SU-DHL-6 (cell line): ENCODE results near the gene NDUFV1.
"Not testable (repeated sequence)": the region's sequence is repeated elsewhere in the genome, so short reads cannot be mapped to it uniquely, and the experiment has no call there.

ENCODE experiments used
- H2AFZ ChIP-seq: fragments of 200-600 bp; sonication (generic); 2 replicates; pipeline ENCODE4 v1.6.1; 2014; ENCODE audit warnings: low read depth, mild to moderate bottlenecking, moderate library complexity, mixed read lengths, antibody characterized with exemption, low read length; ENCODE audit not compliant: severe bottlenecking
- H3F3A ChIP-seq: fragments of 200-600 bp; shearing (Covaris generic); 2 replicates; pipeline ENCODE4 v1.6.0; 2016; ENCODE audit warnings: antibody characterized with exemption, mild to moderate bottlenecking; ENCODE audit not compliant: insufficient read depth
- H3K27ac ChIP-seq: fragments of 200-600 bp; sonication (generic); 2 replicates; pipeline ENCODE4 v1.5.1; 2016; ENCODE audit warnings: low read depth, mild to moderate bottlenecking, low read length, moderate library complexity, mixed read lengths
- H3K27me3 ChIP-seq: fragments of 200-600 bp; sonication (generic), shearing (Covaris generic); 2 replicates; pipeline ENCODE4 v1.6.0; 2014; ENCODE audit warnings: mild to moderate bottlenecking, low read length
- H3K36me3 ChIP-seq: fragments of 200-600 bp; sonication (generic); 2 replicates; pipeline ENCODE4 v1.6.1; 2014; ENCODE audit warnings: mild to moderate bottlenecking, low read length, mixed read lengths
- H3K4me2 ChIP-seq: fragments of 300-600, 200-600 bp; shearing (Covaris generic), sonication (generic); 2 replicates; pipeline ENCODE4 v1.6.0; 2014; ENCODE audit warnings: low read length, low read depth, mild to moderate bottlenecking; ENCODE audit not compliant: poor library complexity, severe bottlenecking
- H3K4me3 ChIP-seq: fragments of 200-600 bp; sonication (generic); 2 replicates; pipeline ENCODE4 v1.5.1; 2014; ENCODE audit warnings: antibody characterized with exemption, low read length, mild to moderate bottlenecking, mixed read lengths; ENCODE audit not compliant: insufficient read depth, poor library complexity, severe bottlenecking
- H3K79me2 ChIP-seq: fragments of 200-600 bp; sonication (generic); 2 replicates; pipeline ENCODE4 v1.6.1; 2014; ENCODE audit warnings: mild to moderate bottlenecking, low read length, moderate library complexity; ENCODE audit not compliant: insufficient read depth
- H3K9ac ChIP-seq: fragments of 200-600 bp; sonication (generic); 2 replicates; pipeline ENCODE4 v1.7.0; 2014; ENCODE audit warnings: mild to moderate bottlenecking, low read length
- H3K9me2 ChIP-seq: fragments of 200-600 bp; sonication (generic); replicated peaks from 2 replicates; pipeline ENCODE4 v1.6.1; 2014; ENCODE audit warnings: low read length; ENCODE audit not compliant: insufficient read depth
- H3K9me3 ChIP-seq: fragments of 200-600 bp; sonication (generic); 2 replicates; pipeline ENCODE4 v1.6.1; 2014; ENCODE audit warnings: low read length, mixed read lengths; ENCODE audit not compliant: insufficient read depth
- H4K20me1 ChIP-seq: fragments of 200-600 bp; sonication (generic); 2 replicates; pipeline ENCODE4 v1.6.1; 2014; ENCODE audit warnings: low read depth, mild to moderate bottlenecking, antibody characterized with exemption, low read length, moderate library complexity, mixed read lengths
- CTCF ChIP-seq: fragments of 200-600 bp; sonication (generic); IDR thresholded peaks from one replicate; pipeline ENCODE4 v1.5.1; 2017; ENCODE audit warnings: antibody characterized with exemption, mild to moderate bottlenecking, low read length, moderate library complexity; ENCODE audit not compliant: insufficient read depth, poor library complexity, severe bottlenecking
- EZH2phosphoT487 ChIP-seq: fragments of 200-600 bp; sonication (generic), shearing (Covaris generic); conservative IDR thresholded peaks from 2 replicates; pipeline ENCODE4 v1.6.1; 2018; ENCODE audit warnings: mild to moderate bottlenecking, antibody characterized with exemption, low read length, moderate library complexity, mixed read lengths

NDUFV1 gene

GRCh38 chr11:67562963-67563704 is 43.6 kb upstream of the NDUFV1 start:
- H3K9me2 ChIP-seq: no peaks in the 10 kb centered on the region
- H3K36me3 ChIP-seq: no peaks in the 10 kb centered on the region
- H3K27me3 ChIP-seq: no peaks in the 10 kb centered on the region
- H3K79me2 ChIP-seq: no peaks in the 10 kb centered on the region
- H3K4me3 ChIP-seq: no peak overlapping the region
- H3K9me3 ChIP-seq: no peaks in the 10 kb centered on the region
- H2AFZ ChIP-seq: no peak overlapping the region
- H3K9ac ChIP-seq: no peak overlapping the region
- H3K4me2 ChIP-seq: no peak overlapping the region
- no peaks in the 10 kb centered on the region for H4K20me1 ChIP-seq
- H3K27ac ChIP-seq: no peak overlapping the region
- no peak for TF ChIP-seq EZH2phosphoT487
- TF ChIP-seq CTCF: no peak
- H3F3A ChIP-seq: no peaks in the 10 kb centered on the region

- not testable (repeated sequence) for H3K36me3 ChIP-seq, H3K79me2 ChIP-seq, H3K27me3 ChIP-seq, H3K9me3 ChIP-seq, H3K9ac ChIP-seq, H3K9me2 ChIP-seq, H4K20me1 ChIP-seq, H3K4me3 ChIP-seq, H3F3A ChIP-seq, H3K4me2 ChIP-seq, H3K27ac ChIP-seq, H2AFZ ChIP-seq
These were observed 43.0 kb upstream of the NDUFV1 start for GRCh38 chr11:67563705-67564114.

GRCh38 chr11:67564230-67564629 is 42.5 kb upstream of the NDUFV1 start:
- no peak for TF ChIP-seq CTCF
- no peak for TF ChIP-seq EZH2phosphoT487
- no peaks in the 10 kb centered on the region for H3K27me3 ChIP-seq
- no peak overlapping the region for H3K27ac ChIP-seq
- no peaks in the 10 kb centered on the region for H3F3A ChIP-seq
- no peaks in the 10 kb centered on the region for H3K9me3 ChIP-seq
- H3K4me2 ChIP-seq: no peak overlapping the region
- H3K9me2 ChIP-seq: no peaks in the 10 kb centered on the region
- no peak overlapping the region for H3K9ac ChIP-seq
- no peak overlapping the region for H3K4me3 ChIP-seq
- no peak overlapping the region for H2AFZ ChIP-seq
- no peaks in the 10 kb centered on the region for H4K20me1 ChIP-seq
- H3K36me3 ChIP-seq: no peaks in the 10 kb centered on the region
- no peaks in the 10 kb centered on the region for H3K79me2 ChIP-seq

GRCh38 chr11:67571443-67571842 is 35.3 kb upstream of the NDUFV1 start:
- no peaks in the 10 kb centered on the region for H3K27me3 ChIP-seq
- H2AFZ ChIP-seq: no peak overlapping the region
- H3K9ac ChIP-seq: no peak overlapping the region
- no peaks in the 10 kb centered on the region for H3K9me3 ChIP-seq
- no peak overlapping the region for H3K4me3 ChIP-seq
- no peaks in the 10 kb centered on the region for H3K79me2 ChIP-seq
- H3K36me3 ChIP-seq: no peaks in the 10 kb centered on the region
- no peak overlapping the region for H3K4me2 ChIP-seq
- TF ChIP-seq EZH2phosphoT487 (no peak), CTCF (no peak)
- H3K27ac ChIP-seq: no peak overlapping the region
- no peaks in the 10 kb centered on the region for H3K9me2 ChIP-seq
- H4K20me1 ChIP-seq: no peaks in the 10 kb centered on the region
- H3F3A ChIP-seq: no peaks in the 10 kb centered on the region
